K562 treated with DMSO at 1 percent for 24 hours (cell line): ENCODE measurements around the gene NAA35. TPM values are rescaled to one million over a fixed set of nuclear protein-coding genes. Genes with fewer than 3 reads are reported as not detected.

ENCODE experiments used
- total RNA-seq: library from RNA; unstranded; fragments of 300-600 nt; gene quantifications from 2 replicates; pipeline ENCODE4 v1.2.3, GENCODE V29; 2022; ENCODE audit warnings: low read depth; ENCODE audit not compliant: insufficient read depth

NAA35 gene
- 12.4 and 15.0 TPM in 2 replicates for total RNA-seq

DNA sequence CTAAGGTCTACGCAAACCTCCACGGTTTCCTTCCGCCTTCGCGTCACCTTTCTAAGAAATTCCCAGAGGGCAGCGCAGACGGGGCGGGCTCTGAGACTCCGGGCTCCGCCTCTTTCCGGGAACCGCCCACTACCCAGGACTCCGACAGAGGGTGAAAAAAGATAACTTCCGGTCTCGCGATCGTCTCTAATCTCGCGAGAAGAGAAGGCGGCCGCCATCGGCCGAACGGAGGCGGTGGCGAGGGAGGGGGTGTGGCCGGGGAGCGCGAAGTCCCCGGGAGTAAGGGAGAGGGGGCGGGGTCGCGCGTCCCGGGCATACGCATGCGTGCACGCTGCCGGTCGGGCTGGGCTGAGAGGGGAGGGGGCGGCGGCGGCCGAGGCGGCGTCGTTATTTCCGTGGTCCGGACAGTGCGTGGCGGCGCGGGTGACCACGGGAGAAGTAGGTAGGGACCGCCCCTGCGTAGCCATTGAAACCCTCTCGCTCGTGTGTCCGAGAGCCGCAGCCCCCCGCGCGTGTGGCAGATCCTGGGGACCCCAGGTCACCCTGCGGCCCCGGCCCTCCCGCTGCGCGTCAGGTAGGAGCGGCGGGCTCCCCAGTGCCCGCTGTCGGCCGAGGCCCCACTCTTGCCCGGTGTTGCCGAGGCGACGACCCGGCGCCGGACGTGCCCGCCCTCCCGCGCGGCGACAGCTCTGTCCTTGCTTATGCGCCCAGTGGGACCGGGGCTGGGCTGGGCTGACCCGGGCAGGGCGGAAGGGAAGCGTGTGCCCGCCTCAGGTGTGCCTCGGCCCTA, at the start of gene NAA35:
TSS of gene NAA35 (plus strand) at position 315 of the 790 bp plus-strand sequence. CDS start 1,014 bp downstream, outside the sequence.

Other genes with a start within 250 kb of the NAA35 start
- gene AGTPBP1, start 199.2 kb upstream of the NAA35 start, total RNA-seq: 3.1 and 4.5 TPM in 2 replicates
- gene GOLM1, start 158.4 kb downstream of the NAA35 start, total RNA-seq: 0.91 and 1.7 TPM in 2 replicates